22Rv1 (cell line): ENCODE results near the gene RC3H1.

Experiments used
- CTCF ChIP-seq: fragments of 450-650 bp; IDR thresholded peaks from 2 replicates; pipeline ENCODE4 v1.5.1; 2017; ENCODE audit warnings: mild to moderate bottlenecking
- ZFX ChIP-seq: fragments of 450-650 bp; IDR thresholded peaks from 2 replicates; pipeline ENCODE4 v1.6.1; 2017; ENCODE audit warnings: antibody characterized with exemption, borderline replicate concordance

DNA sequence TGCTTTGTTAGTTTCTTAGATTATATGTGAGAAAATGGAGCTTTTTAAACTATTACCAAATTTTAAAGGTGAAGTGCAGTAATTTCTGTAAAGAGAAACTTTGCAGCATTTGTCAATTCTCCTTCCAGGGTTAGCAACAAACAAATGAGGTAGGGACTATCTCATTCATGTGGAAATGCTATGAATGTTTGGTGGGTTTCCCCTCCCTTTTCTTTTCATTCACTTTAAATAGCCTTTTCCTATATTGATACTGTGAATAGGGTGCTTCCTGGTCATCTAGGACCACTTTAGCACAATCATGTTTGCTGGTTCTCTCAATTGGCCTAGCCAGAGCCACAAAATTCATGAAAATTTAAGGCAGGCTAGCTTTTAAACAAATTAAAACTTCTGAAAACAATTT is 133.4 kb downstream of the RC3H1 start:
- TF ChIP-seq CTCF (no peak), ZFX (no peak)
